GM06990 (cell line): ENCODE measurements around the gene CCDC102A.

ENCODE experiments used
- DNase-seq: peaks from one replicate; pipeline ENCODE4 v3.0.0-alpha.2; 2011; ENCODE audit not compliant: insufficient read length; ENCODE audit errors: extremely low read depth
- H3K27me3 ChIP-seq: replicated peaks from 2 replicates; pipeline ENCODE4 v1.6.0; 2011; ENCODE audit warnings: low read length; ENCODE audit not compliant: control insufficient read depth, insufficient read depth
- H3K36me3 ChIP-seq: 2 replicates; pipeline ENCODE4 v1.5.1; 2011; ENCODE audit warnings: low read length; ENCODE audit not compliant: control insufficient read depth, insufficient read depth
- H3K4me3 ChIP-seq: replicated peaks from 2 replicates; pipeline ENCODE4 v1.5.1; 2011; ENCODE audit warnings: low read depth, mild to moderate bottlenecking, control low read depth, low read length
- CTCF ChIP-seq: IDR thresholded peaks from 2 replicates; pipeline ENCODE4 v1.5.1; 2011; ENCODE audit warnings: low read length, control low read depth, mild to moderate bottlenecking, inconsistent platforms; ENCODE audit not compliant: insufficient read depth, poor library complexity, severe bottlenecking

CCDC102A gene

GRCh38 chr16:57472665-57473060, 63.7 kb downstream of the CCDC102A start:
- H3K27me3 ChIP-seq: no peaks in the 10 kb centered on the region
- no peak for DNase-seq
- no peak overlapping the region for H3K4me3 ChIP-seq
- TF ChIP-seq CTCF: no peak
- H3K36me3 ChIP-seq: peaks cover 35% of the 10 kb centered on the region

GRCh38 chr16:57471852-57472664, 64.3 kb downstream of the CCDC102A start:
- Histone ChIP-seq H3K27me3 (no peaks in the 10 kb centered on the region), H3K36me3 (peaks cover 35% of the 10 kb centered on the region), H3K4me3 (no peak overlapping the region)
- no peak for DNase-seq
- no peak for TF ChIP-seq CTCF

- Histone ChIP-seq H3K4me3 (no peak overlapping the region), H3K36me3 (peaks cover 39% of the 10 kb centered on the region), H3K27me3 (no peaks in the 10 kb centered on the region)
- DNase-seq: no peak
- no peak for TF ChIP-seq CTCF
Observed at GRCh38 chr16:57471209-57471608, 65.2 kb downstream of the CCDC102A start.

GRCh38 chr16:57470711-57471110, 65.7 kb downstream of the CCDC102A start:
- no peak for DNase-seq
- TF ChIP-seq CTCF: no peak
- no peak overlapping the region for H3K4me3 ChIP-seq
- H3K27me3 ChIP-seq: no peaks in the 10 kb centered on the region
- H3K36me3 ChIP-seq: peaks cover 41% of the 10 kb centered on the region

- peaks cover 41% of the 10 kb centered on the region for H3K36me3 ChIP-seq
- no peak overlapping the region for H3K4me3 ChIP-seq
- DNase-seq: no peak
- H3K27me3 ChIP-seq: no peaks in the 10 kb centered on the region
- TF ChIP-seq CTCF: no peak
Observed at GRCh38 chr16:57469917-57470470, 66.4 kb downstream of the CCDC102A start.
